Stimulated activated CD4-positive, alpha-beta T cell treated with anti-CD3 and anti-CD28 coated beads, Interleukin-2, amount 100 ng/mL, for 48 hours (primary cell): Measurements from ENCODE around the gene ADCY3.

Experiments used
- DNase-seq, 2 donors: peaks; one replicate each; pipeline ENCODE4 v3.0.0-alpha.2; 2020

The ADCY3 gene

GRCh38 chr2:24924732-24925131, 4.7 kb upstream of the ADCY3 start:
- no peak for DNase-seq

GRCh38 chr2:24924266-24924665, 4.2 kb upstream of the ADCY3 start:
- DNase-seq: no peak

GRCh38 chr2:24923106-24923505, 3.1 kb upstream of the ADCY3 start:
- DNase-seq: no peak

- DNase-seq: no peak
Observed at GRCh38 chr2:24922556-24922955, 2.5 kb upstream of the ADCY3 start.

- no peak for DNase-seq
Observed at GRCh38 chr2:24920809-24921441, 888 bp upstream of the ADCY3 start.

GRCh38 chr2:24919506-24920097, 435 bp downstream of the ADCY3 start:
- DNase-seq: peak; percentile 23 to 25

GRCh38 chr2:24919037-24919505, 966 bp downstream of the ADCY3 start:
- DNase-seq: peak; percentile 35 to 46

- no peak for DNase-seq
Observed at GRCh38 chr2:24918326-24919036, 1.6 kb downstream of the ADCY3 start.

GRCh38 chr2:24917731-24918325, 2.2 kb downstream of the ADCY3 start:
- no peak for DNase-seq

- DNase-seq: no peak
Observed at GRCh38 chr2:24917086-24917485, 3.0 kb downstream of the ADCY3 start.

- no peak for DNase-seq
Observed at GRCh38 chr2:24915796-24916195, 4.2 kb downstream of the ADCY3 start.

GRCh38 chr2:24915175-24915574, 4.9 kb downstream of the ADCY3 start:
- DNase-seq: no peak

- no peak for DNase-seq
Observed at GRCh38 chr2:24914713-24915112, 5.3 kb downstream of the ADCY3 start.

- DNase-seq: no peak
Observed at GRCh38 chr2:24913911-24914310, 6.1 kb downstream of the ADCY3 start.

GRCh38 chr2:24912986-24913385, 7.1 kb downstream of the ADCY3 start:
- no peak for DNase-seq

GRCh38 chr2:24912523-24912922, 7.5 kb downstream of the ADCY3 start:
- no peak for DNase-seq

- no peak for DNase-seq
Observed at GRCh38 chr2:24910245-24910644, 9.8 kb downstream of the ADCY3 start.

- DNase-seq: no peak
Observed at GRCh38 chr2:24909555-24910177, 10.4 kb downstream of the ADCY3 start.

- DNase-seq: no peak
Observed at GRCh38 chr2:24908461-24908901, 11.6 kb downstream of the ADCY3 start.

GRCh38 chr2:24907116-24907515, 12.9 kb downstream of the ADCY3 start:
- DNase-seq: no peak

GRCh38 chr2:24906466-24906865, 13.6 kb downstream of the ADCY3 start:
- DNase-seq: no peak

- DNase-seq: no peak
Observed at GRCh38 chr2:24903161-24904103, 16.6 kb downstream of the ADCY3 start.
